ENCODE results near the gene RIMKLA. TPM values are rescaled to one million over a fixed set of nuclear protein-coding genes. Genes with fewer than 3 reads are reported as not detected.

The RIMKLA gene
- total RNA-seq, 1 donor from 2014 or later, result 4.1 TPM

DNA sequence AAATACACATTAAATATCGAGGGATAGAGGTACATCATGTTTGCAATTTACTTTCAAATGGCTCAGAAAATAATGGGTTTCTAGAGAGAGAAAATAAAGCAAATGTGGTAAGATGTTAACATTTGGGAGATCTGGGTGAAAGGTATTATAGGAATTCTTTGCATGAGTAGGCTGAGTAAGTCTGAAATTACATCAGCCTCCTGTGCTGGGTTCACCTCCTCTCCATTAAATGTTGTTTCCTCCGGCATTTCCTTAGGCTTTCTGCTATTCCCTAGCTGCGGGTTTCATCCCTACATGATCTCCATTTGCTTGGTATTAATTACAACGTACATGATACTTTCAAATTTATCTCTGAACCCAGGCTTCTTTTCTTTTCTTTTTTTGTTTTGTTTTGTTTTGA lies 43.6 kb downstream of the RIMKLA start:
- Mint-ChIP-seq H3K27me3 (ENCODE audit: unreplicated experiment) (no peaks in the 10 kb centered on the region), H3K9me3 (ENCODE audit: unreplicated experiment) (peaks cover 2% of the 10 kb centered on the region), H3K27ac (ENCODE audit: unreplicated experiment) (no peak overlapping the region), H3K36me3 (ENCODE audit: unreplicated experiment) (no peaks in the 10 kb centered on the region), H3K4me3 (ENCODE audit: unreplicated experiment) (no peak overlapping the region), H3K4me1 (ENCODE audit: low read depth, unreplicated experiment) (peaks cover 39% of the 10 kb centered on the region)
- no peak for DNase-seq
- TF ChIP-seq, protein P1, sequence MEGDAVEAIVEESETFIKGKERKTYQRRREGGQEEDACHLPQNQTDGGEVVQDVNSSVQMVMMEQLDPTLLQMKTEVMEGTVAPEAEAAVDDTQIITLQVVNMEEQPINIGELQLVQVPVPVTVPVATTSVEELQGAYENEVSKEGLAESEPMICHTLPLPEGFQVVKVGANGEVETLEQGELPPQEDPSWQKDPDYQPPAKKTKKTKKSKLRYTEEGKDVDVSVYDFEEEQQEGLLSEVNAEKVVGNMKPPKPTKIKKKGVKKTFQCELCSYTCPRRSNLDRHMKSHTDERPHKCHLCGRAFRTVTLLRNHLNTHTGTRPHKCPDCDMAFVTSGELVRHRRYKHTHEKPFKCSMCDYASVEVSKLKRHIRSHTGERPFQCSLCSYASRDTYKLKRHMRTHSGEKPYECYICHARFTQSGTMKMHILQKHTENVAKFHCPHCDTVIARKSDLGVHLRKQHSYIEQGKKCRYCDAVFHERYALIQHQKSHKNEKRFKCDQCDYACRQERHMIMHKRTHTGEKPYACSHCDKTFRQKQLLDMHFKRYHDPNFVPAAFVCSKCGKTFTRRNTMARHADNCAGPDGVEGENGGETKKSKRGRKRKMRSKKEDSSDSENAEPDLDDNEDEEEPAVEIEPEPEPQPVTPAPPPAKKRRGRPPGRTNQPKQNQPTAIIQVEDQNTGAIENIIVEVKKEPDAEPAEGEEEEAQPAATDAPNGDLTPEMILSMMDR (IDR thresholded peaks at IDR 0.05; ENCODE audit: partially characterized antibody, unreplicated experiment), result no peak

DNA sequence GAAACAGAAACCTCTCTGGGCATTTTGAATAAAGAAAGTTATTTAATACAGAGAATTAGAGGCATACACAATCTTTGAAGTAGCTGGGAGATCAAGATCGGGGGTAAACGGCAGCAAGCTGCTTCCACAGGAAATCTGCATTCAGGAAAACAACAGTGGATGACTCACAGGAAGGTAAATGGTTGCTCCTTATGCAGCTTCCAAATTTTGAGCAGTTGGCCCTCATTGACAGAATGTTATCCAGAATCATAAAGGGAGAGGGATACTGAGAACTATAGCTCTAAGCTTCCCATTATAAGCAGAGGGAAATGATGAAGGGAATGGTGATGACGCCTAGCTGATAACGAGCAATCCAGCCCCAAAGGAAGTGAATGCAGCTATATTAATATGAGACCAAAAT lies 46.6 kb downstream of the RIMKLA start:
- Mint-ChIP-seq H3K36me3 (ENCODE audit: unreplicated experiment) (no peaks in the 10 kb centered on the region), H3K4me3 (ENCODE audit: unreplicated experiment) (no peak overlapping the region), H3K27ac (ENCODE audit: unreplicated experiment) (no peak overlapping the region), H3K27me3 (ENCODE audit: unreplicated experiment) (no peaks in the 10 kb centered on the region), H3K4me1 (ENCODE audit: low read depth, unreplicated experiment) (peaks cover 19% of the 10 kb centered on the region), H3K9me3 (ENCODE audit: unreplicated experiment) (peaks cover 2% of the 10 kb centered on the region)
- no peak for DNase-seq
- TF ChIP-seq, protein P1 (IDR thresholded peaks at IDR 0.05; ENCODE audit: partially characterized antibody, unreplicated experiment), result no peak

DNA sequence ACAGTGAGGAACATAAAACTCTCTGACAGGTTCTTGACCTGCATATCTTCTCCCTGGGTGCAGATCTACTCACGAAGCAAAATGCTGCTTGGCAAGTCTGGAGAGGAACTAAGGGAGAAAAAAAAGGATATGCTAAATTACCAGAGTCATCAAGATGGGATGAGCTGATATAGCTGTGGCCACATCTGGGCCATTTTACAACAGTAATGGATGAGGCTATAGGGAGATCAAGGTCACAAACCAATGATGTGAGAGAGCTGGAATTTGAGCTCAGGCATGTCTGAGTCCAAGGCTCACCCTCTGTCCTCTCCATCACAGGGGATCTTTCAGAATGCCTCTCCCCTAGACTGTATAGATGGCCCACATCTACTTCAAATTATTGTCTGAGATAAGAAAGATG lies 49.0 kb downstream of the RIMKLA start:
- no peak for DNase-seq
- TF ChIP-seq, protein P1 (IDR thresholded peaks at IDR 0.05; ENCODE audit: partially characterized antibody, unreplicated experiment), result no peak
- H3K36me3 Mint-ChIP-seq (ENCODE audit: unreplicated experiment), result no peaks in the 10 kb centered on the region
- H3K27me3 Mint-ChIP-seq (ENCODE audit: unreplicated experiment), result no peaks in the 10 kb centered on the region
- H3K27ac Mint-ChIP-seq (ENCODE audit: unreplicated experiment), result no peak overlapping the region
- no peak overlapping the region for H3K4me3 Mint-ChIP-seq (ENCODE audit: unreplicated experiment)
- H3K9me3 Mint-ChIP-seq (ENCODE audit: unreplicated experiment), result peaks cover 2% of the 10 kb centered on the region
- H3K4me1 Mint-ChIP-seq (ENCODE audit: low read depth, unreplicated experiment), result peaks cover 10% of the 10 kb centered on the region

DNA sequence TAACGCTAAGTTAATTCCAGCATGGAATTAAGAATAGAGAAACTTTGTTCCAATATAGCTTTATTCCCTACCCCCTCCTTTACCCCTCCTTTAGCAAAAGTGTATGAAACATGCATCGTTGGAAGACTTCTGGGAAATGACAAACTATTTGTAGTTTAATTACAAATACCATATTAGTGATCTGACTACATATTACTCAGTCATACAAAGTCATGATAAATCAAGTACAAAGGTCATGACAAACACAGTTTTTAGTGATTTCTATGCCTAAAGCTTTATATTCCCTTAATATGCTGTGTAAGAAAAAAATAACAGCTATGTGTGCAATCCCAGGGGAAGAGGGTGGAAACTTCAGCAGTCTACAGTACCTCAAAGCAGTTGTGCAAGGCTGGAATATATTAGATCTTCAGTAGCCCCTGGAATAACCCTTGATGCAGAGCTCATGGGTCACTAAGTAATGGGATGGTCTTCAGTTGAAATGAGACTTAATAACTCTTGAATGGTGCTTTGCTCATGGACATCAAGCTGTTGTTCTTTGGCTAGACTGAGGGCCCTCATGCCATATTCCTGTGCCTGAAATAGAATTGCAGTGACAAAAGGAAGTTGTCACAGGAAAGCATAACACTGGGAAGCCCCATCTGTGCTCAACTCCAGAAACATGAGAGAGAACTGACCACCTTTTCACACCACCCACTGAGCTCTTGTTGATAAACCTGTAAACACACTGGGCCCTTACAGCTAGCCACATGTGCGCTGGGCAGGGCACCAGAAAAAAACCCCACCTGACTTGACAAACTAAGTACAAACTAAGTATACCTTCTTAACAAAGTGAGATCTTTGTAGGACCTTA lies 49.9 kb downstream of the RIMKLA start:
- Mint-ChIP-seq H3K27me3 (ENCODE audit: unreplicated experiment) (no peaks in the 10 kb centered on the region), H3K27ac (ENCODE audit: unreplicated experiment) (no peak overlapping the region), H3K9me3 (ENCODE audit: unreplicated experiment) (peaks cover 2% of the 10 kb centered on the region), H3K4me3 (ENCODE audit: unreplicated experiment) (no peak overlapping the region), H3K4me1 (ENCODE audit: low read depth, unreplicated experiment) (peaks cover 10% of the 10 kb centered on the region), H3K36me3 (ENCODE audit: unreplicated experiment) (peaks cover 4% of the 10 kb centered on the region)
- TF ChIP-seq, protein P1 (IDR thresholded peaks at IDR 0.05; ENCODE audit: partially characterized antibody, unreplicated experiment), result no peak
- no peak for DNase-seq

DNA sequence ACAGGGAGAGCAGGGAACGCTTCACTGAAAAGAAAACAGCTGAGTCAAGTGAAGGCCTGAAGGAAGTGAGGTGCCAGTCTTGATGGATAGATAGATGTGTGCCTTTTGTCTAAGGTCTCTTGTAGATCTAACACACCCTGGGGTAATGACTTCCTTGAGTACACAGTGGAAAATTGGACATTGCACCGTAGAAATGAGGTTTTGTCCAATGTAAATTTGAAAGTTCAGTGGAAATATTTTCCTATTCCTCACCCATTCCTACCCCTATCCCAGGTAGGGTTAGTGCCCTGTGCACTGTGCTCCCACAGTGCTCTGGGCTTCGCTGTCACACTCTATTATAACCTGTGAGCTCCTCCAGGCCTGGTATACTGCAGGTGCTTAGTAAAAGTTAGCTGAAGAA lies 50.9 kb downstream of the RIMKLA start:
- Mint-ChIP-seq H3K4me1 (ENCODE audit: low read depth, unreplicated experiment) (peaks cover 10% of the 10 kb centered on the region), H3K9me3 (ENCODE audit: unreplicated experiment) (peaks cover 2% of the 10 kb centered on the region), H3K4me3 (ENCODE audit: unreplicated experiment) (no peak overlapping the region), H3K27ac (ENCODE audit: unreplicated experiment) (no peak overlapping the region), H3K27me3 (ENCODE audit: unreplicated experiment) (no peaks in the 10 kb centered on the region), H3K36me3 (ENCODE audit: unreplicated experiment) (peaks cover 4% of the 10 kb centered on the region)
- TF ChIP-seq, protein P1 (IDR thresholded peaks at IDR 0.05; ENCODE audit: partially characterized antibody, unreplicated experiment), result no peak
- no peak for DNase-seq

Data from glutamatergic neuron (in vitro differentiated cells).